AG09309 (cell line): ENCODE data around the gene SLC25A12.
"Not testable (repeated sequence)": the region's sequence is repeated elsewhere in the genome, so short reads cannot be mapped to it uniquely, and the experiment has no call there.

Experiments
- DNase-seq: peaks from one replicate; pipeline ENCODE4 v3.0.0-alpha.2; 2010; ENCODE audit warnings: low read depth
- H3K4me3 ChIP-seq: 2 replicates; pipeline ENCODE4 v1.5.1; 2011; ENCODE audit warnings: mild to moderate bottlenecking, low read depth, low read length, moderate library complexity; ENCODE audit not compliant: control insufficient read depth
- CTCF ChIP-seq: IDR thresholded peaks from 2 replicates; pipeline ENCODE4 v1.5.1; 2011; ENCODE audit warnings: mild to moderate bottlenecking, low read depth, low read length, inconsistent platforms; ENCODE audit not compliant: insufficient read depth, control insufficient read depth; ENCODE audit errors: missing control alignments

SLC25A12 gene

GRCh38 chr2:171763602-171764001 lies 130.4 kb downstream of the SLC25A12 start:
- no peak for TF ChIP-seq CTCF
- DNase-seq, result no peak
- no peak overlapping the region for H3K4me3 ChIP-seq

DNA sequence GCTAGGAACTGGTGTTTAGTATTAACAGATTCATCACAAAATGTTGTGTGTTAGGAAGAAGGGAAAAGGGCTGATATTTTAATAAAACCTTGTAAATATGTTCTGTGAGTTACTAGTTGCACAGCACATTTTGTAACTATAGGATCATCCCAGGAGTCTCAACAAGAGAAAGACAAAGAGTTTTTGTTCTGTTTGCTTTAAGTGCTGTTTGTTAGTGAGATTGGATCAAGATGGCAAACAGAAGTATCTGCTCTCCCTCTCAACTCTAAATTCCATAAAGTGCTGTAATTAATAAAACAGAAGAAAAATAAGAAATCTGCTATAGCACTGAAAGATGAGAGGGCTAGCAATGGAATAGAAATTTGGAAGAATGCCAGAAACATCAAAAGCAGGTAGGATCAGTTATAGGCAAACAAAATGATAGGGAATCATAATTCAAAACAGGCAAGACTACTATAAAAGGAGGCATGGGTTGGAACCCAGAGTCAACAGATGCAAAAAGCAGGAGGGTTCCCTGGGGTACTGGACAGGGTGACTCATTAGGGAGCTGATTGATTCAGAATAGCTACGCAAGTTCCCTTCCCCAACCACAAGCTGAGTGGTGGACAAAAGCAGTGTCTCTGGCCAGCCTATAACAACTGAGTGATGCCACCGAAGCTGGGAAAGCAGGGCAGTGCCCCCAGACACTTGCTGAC lies 131.0 kb downstream of the SLC25A12 start:
- no peak for TF ChIP-seq CTCF
- no peak overlapping the region for H3K4me3 ChIP-seq
- DNase-seq, result no peak

- not testable (repeated sequence) for DNase-seq, H3K4me3 ChIP-seq
Measured at GRCh38 chr2:171761176-171761575, 132.9 kb downstream of the SLC25A12 start.

DNA sequence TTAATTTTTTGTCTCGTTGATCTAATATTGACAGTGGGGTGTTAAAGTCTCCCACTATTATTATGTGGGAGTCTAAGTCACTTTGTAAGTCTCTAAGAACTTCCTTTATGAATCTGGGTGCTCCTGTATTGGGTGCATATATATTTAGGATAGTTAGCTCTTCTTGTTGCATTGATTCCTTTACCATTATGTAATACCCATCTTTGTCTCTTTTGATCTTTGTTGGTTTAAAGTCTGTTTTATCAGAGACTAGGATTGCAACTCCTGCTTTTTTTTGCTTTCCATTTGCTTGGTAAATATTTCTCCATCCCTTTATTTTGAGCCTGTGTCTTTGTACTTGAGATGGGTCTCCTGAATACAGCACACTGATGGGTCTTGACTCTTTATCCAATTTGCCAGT lies 135.3 kb downstream of the SLC25A12 start:
- DNase-seq, H3K4me3 ChIP-seq: not testable (repeated sequence)

- H3K4me3 ChIP-seq, result no peak overlapping the region
- no peak for DNase-seq
- no peak for TF ChIP-seq CTCF
Measured at GRCh38 chr2:171754254-171754939, 139.6 kb downstream of the SLC25A12 start.

DNA sequence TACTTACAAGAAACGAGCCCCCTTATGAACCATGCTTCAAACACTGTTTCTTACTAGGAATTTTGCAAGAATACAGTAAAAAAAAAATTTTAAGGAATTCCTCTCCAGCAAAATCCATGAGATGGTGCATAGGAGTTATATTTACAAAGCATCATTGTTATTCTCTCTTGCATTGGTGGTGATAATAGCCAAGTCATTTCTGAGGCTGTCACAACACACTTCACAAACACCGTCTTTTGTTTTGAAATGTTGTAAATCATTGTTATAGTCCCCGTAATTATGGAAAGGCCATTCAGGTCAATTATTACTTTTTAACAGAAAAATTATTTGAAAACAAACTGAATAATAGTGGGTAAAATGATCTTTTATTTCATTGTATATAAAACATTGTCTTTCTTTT lies 146.7 kb downstream of the SLC25A12 start:
- TF ChIP-seq CTCF, result no peak
- no peak for DNase-seq
- H3K4me3 ChIP-seq, result no peak overlapping the region

- no peak overlapping the region for H3K4me3 ChIP-seq
- TF ChIP-seq CTCF, result no peak
- no peak for DNase-seq
Measured at GRCh38 chr2:171745806-171746205, 148.2 kb downstream of the SLC25A12 start.
